Measurements from ENCODE around the gene SPNS3.

Gene SPNS3

GRCh38 chr17:4427505-4427904, 6.2 kb upstream of the SPNS3 start:
- no peak for DNase-seq (ENCODE audit: low read depth, low spot score)

DNA sequence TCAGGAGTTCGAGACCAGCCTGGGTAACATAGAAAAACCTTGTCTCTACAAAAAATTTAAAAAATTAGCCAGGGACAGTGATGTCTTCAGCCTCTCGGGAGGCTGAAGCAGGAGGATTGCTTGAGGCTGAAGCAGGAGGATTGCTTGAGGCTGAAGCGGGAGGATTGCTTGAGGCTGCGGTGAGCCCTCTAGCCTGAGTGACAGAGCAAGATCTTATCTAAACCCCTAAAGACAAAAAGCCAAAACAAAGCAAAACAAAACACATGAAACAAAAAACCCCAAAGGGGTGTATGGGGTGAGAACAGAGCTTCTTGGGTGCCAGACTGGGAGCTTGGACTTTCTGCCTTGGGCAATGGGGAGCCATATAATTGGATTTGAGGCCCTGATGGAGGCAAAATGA, 2.6 kb downstream of the SPNS3 start:
- no peak for DNase-seq (ENCODE audit: low read depth, low spot score)

- DNase-seq (ENCODE audit: low read depth, low spot score): no peak
These were observed 3.1 kb downstream of the SPNS3 start for GRCh38 chr17:4436846-4437245.

GRCh38 chr17:4438162-4438944, 4.6 kb downstream of the SPNS3 start:
- no peak for DNase-seq (ENCODE audit: low read depth, low spot score)

DNA sequence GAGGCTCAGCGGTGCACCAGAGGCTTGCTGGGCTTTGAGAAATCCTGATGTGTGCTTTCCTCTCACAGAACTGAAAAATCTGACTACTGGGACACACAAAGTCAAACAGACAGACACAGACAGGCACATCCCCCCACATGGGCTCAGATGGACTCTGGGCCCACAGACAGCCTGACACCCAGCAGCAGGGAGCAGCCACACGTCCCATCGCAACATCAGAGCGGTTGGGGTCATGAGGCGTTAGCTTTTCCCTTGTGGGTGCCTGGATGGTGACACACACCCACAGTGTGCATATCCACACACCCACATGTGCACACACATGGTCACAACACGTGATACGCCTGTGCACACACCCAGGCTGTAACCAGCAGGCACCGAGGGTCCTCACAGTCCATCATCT, 6.3 kb downstream of the SPNS3 start:
- no peak for DNase-seq (ENCODE audit: low read depth, low spot score)

- DNase-seq (ENCODE audit: low read depth, low spot score): no peak
These were observed 7.2 kb downstream of the SPNS3 start for GRCh38 chr17:4440690-4441686.

DNA sequence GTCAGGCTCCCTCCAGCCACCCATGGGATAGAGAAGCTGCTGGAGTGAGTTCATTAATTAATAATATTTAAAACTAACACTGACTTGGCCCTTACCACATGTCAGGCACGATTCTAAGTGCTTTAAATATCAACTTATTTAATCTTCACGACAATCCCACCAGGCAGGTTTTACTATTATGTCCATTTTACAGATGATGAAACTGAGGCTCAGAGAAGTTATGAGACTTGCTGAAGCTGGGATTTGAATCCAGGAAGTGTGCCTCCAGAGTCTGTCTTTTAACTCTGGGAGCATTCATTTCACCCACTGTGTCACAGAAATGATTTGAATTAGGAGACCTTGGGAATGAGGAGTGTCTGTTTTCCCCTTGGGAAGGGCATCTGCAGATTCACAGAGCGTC, 8.8 kb downstream of the SPNS3 start:
- DNase-seq (ENCODE audit: low read depth, low spot score): no peak

- no peak for DNase-seq (ENCODE audit: low read depth, low spot score)
These were observed 9.7 kb downstream of the SPNS3 start for GRCh38 chr17:4443476-4443875.

DNA sequence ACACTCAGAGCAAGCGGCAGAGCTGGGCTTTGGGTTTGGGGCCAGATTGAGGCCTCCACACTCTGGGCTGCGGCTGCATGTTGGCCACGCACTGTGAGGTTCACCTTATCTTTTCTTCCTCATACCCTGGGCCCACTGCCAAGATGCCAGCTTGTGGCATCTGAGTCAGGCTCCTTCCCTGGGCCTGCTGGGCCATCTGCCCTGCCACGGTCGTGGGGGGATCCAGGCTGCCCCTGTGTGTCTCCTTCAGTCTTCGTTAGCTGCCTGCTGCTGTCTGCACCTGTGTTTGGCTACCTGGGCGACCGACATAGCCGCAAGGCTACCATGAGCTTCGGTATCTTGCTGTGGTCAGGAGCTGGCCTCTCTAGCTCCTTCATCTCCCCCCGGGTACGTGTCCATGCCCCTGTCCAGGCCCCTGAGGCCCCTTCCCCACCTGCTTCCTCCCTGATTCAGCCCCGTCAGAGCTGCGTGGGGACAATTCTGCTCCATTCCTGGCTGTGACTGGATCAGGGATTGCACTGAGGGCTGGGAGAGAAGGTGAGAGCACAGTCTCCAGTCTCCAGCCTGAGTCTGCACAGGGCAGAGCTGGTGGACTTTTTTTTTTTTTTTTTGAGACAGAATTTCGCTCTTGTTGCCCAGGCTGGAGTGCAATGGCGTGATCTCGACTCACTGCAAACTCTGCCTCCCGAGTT, 11.2 kb downstream of the SPNS3 start:
- no peak for DNase-seq (ENCODE audit: low read depth, low spot score)

GRCh38 chr17:4445731-4446130, 12.0 kb downstream of the SPNS3 start:
- DNase-seq (ENCODE audit: low read depth, low spot score): no peak

DNA sequence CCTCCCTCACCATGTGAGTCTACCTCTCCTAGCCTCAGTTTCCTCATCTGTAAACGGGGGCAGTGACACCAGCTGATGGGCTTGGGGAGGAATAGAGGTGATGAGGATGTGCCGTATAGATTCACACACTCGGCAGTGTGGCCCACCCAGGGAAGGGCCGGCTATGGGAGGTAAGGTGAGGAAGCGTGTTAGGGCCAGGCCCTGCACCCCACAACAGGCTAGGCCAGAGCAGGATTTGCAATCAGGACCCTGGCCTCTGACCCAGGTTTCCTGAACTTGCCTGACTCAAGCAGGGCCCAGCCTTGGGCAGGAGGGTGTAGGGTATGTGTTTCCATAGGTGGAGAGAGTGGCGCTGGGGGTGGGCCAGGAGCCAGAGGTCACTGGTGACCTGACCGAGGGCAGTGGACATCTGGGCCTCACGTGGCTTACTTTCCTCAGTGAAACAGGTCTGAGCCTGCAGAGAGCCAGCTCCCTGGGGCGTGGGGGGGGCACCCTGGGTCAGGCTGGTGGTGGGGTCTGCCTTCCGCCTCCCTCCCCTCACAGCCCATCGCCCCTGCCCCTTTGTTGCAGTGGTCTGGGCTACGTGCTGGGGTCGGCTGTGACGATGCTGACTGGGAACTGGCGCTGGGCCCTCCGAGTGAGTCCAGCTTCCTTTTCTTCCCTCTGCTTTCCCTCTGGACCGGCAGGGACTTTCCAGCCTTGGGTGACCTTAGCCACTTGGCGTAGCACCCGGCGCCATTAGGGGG, 12.8 kb downstream of the SPNS3 start:
- no peak for DNase-seq (ENCODE audit: low read depth, low spot score)

DNA sequence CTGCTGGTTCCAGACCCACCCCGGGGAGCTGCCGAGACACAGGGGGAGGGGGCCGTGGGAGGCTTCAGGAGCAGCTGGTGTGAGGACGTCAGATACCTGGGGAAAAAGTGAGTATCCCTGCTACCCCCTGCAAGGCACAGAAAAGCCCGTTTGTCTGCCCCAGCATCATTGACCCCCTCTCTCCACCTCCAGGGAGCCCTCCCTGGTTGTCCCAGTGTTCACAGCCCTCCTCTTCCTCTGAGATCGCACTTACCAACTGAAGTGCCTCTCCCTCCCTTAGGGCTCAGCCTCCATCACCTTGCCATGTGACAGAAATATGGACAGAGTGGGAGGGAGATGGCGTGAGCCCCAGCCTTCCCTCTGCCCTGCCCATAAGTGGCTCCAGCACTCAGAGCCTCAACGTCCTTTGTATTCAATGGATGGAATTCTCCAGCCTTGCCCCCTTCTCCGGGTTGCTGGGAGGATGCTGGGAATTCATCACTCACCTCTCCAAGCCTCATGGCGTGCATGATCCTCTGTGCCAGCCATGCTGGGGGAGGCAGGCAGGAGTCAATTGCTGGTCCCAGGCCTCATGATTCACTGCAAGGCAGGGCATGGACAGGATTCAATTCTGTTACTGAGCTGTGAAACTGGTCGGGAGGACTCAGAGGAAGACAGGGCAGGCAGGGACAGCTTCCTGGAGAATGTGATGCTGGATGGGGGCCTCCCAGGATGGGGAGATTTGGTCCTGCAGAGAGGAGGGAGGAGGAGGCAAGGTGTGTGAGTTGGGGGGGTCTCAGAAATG, 14.6 kb downstream of the SPNS3 start:
- no peak for DNase-seq (ENCODE audit: low read depth, low spot score)

DNA sequence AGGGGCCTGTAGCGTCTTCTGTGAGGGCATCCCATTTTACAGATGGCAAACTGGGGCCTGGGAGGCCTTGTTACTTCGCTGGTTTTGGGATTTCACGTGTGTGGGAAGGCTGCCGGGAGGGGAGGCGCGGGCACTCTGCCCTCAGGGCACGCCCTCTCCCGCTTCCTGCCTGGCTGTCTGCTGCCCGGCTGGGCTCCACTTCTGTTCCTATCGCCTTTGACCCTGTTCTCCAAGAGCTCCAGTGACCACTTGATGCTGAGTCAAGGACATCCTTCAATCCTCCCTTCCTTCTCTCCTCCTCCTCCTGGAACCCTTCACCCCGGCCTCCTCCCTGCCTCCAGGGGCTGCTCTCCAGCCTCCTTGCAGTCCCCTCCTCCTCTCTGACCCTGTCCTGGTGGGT, 16.0 kb downstream of the SPNS3 start:
- no peak for DNase-seq (ENCODE audit: low read depth, low spot score)

DNA sequence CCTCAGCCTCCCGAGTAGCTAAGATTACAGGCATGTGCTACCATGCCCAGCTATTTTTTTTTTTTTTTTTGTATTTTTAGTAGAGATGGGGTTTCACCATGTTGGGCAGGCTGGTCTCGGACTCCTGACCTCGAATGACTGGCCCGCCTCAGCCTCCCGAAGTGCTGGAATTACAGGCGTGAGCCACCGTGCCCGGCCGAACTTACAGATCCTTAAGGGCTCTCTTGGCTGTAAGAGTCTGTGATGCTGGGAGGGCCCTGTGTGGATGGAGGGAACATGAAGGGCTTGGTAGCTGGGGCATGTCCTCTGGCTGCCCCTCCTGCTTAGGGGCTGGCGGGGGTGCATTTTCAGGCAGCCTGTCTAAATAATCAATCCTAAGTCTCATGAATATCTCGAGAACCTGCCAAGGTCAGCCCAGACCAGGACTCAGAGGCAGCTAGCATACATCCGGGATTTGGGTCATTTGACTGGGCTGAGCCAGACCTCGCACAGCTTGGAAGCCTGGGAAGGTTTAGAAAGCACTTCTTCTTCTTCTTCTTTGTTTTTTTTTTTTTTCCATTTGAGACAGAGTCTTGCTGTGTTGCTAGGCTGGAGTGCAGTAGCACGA, 17.1 kb downstream of the SPNS3 start:
- DNase-seq (ENCODE audit: low read depth, low spot score): no peak

DNA sequence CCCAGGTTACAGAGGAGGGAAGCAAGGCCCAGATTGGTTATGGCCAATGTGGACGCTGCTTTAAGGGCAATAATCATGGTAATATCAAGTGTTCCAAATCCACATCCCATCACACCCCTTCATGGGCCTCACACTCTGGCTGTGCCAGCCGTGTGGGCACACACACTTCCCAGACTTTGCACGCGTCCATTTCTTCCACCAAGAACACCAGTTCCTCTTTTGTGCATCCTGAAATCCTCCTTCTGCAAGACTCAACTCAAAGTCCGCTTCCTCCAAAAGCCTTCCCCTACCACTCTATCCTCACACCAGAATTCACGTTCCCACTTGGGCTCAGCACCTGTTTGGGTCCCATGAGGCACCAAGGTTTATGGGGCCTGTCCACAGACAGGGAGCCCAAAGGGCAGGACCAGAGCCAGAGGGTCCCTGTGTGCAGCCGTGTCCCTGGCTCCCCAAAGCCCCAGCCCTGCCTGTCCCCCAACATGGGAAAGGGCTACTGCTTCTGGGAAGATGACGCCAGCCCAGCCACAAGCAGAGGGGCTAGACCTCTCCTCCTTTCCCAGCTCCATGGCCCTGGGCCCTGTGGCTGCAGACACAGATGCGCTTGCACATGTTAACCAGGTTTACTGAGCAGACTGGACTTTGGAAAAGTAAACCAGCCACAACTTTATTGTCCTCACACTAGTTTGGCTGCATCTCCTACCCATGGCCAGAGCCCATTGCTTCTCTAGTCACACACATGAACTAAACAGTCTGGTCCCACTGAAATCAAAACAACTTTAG, 20.3 kb downstream of the SPNS3 start:
- no peak for DNase-seq (ENCODE audit: low read depth, low spot score)

DNA sequence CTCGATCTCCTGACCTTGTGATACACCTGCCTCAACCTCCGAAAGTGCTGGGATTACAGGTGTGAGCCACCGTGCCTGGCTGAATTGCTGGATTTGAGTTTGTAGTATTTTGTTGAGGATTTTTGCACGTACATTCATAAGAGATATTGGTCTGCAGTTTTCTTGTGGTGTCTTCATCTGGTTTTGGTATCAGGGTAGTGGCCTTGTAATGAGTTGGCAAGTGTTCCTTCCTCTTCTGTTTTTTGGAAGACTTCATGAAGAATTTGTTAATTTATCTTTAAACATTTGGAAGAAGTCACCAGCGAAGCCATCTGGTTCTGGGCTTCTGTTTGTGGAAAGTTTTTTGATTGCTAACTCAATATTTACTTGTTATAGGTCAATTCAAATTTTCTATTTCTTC, 26.9 kb downstream of the SPNS3 start:
- no peak for DNase-seq (ENCODE audit: low read depth, low spot score)

DNA sequence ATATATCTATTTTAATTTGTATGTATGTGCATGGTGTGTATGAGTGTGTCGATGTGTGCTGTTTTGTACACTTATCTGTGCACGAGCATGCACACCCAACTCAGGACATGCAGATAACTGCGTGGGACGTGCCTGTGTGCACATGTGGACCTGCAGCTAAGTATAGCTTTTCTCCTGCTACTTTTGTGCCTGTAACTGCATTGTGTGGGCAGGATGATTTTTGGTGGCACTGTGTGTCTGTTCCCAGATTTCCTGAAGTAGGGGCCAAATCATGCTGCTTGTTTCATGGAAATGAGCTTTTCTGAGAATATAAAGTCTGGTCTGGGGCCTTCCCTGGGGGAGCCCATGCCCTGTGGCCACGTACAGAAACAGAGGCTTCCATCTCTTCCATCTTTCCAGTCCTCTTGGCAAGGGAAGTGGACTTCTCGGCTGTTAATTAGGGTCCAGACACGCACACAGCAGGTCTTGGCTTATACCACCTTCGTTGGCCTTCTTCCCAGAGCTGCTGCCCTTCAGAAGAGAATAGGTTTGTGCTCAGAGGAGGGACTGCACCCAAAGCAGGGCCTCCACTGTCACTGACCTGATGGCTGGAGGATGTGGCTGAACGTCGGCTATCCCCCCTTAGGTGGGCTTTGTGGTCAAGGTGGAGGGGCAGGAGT, 30.2 kb downstream of the SPNS3 start:
- DNase-seq (ENCODE audit: low read depth, low spot score): no peak

- no peak for DNase-seq (ENCODE audit: low read depth, low spot score)
These were observed 32.0 kb downstream of the SPNS3 start for GRCh38 chr17:4465786-4466185.

DNA sequence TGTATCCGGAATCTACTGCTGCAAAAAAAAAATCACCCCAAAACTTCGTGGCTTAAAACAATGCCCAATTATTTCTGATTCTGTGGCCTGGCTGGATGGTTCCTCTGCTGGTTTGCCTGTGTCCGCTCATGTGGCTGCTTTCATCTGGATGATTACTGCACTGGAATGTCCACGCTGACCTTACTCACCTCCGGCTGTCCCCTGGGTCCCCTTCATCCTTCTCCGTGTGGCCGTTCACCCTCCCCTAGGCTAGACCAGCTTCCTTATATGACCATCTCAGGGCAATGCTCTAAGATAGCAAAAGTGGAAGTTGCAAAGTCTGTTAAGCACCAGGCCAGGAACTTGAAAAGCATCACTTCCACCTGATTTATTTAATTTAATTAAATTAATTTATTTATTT, 33.5 kb downstream of the SPNS3 start:
- no peak for DNase-seq (ENCODE audit: low read depth, low spot score)
